ENCODE data around the gene UTP4.
"Not testable (repeated sequence)": the region's sequence is repeated elsewhere in the genome, so short reads cannot be mapped to it uniquely, and the experiment has no call there.

UTP4 gene

GRCh38 chr16:69131167-69131838 lies 1.1 kb upstream of the UTP4 start:
- DNase-seq (ENCODE audit: low read depth in 3 of 3) = no peak

DNA sequence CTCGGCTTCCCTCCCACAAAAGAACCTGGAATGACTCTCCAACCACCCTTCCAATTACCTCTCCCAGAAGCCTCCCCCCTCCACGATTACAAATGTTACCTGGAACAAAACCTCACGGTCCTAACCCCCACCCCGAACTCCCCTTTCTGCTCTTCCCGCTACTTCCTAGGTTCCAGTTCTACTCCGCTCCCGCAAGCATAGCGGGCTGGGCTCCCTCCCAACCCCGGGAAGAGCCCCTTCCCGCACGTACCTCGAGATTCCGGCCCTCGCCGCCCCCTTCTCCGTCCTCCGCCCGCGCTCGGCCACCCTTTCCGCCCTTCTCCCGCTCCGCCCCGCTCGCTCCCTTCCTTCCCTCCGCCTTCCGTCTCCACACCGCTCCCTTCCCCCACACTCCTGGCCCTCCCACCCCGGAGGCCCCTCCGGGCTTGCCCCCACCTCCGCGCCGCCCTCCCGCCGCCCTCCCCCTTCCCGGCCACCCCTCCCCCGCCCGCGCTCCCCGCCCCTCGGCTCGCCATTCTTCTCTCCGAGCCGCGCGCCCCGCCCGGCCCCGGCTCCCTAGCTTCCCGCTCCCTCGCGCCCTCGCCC lies 518 bp upstream of the UTP4 start:
- DNase-seq (ENCODE audit: low read depth in 3 of 3) = peak; percentile 40 to 87 (median 69)

DNA sequence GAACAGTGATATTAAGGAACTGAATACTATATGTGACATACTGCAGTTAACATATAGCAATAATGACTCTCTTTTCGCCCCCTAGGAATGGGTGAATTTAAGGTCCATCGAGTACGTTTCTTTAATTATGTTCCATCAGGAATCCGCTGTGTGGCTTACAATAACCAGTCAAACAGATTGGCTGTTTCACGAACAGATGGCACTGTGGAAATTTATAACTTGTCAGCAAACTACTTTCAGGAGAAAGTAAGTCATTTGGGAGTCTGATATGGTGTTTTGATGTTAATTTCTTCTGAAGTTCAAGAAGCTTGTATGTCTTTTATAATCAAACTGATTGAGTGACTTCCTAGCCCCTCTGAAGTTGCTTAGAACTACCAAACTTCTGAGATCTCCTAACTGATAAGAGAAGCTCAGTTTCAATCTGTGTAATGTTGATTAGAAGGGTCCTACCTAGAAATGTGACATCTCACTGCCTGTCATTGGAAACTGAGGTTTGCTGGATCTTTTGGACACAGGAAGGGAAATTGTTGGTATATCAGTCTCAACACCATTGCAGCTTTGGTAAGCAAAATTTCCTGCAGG lies 1.0 kb downstream of the UTP4 start:
- no peak for DNase-seq (ENCODE audit: low read depth in 3 of 3)

GRCh38 chr16:69138608-69139007 lies 6.2 kb downstream of the UTP4 start:
- no peak for DNase-seq (ENCODE audit: low read depth in 3 of 3)

DNA sequence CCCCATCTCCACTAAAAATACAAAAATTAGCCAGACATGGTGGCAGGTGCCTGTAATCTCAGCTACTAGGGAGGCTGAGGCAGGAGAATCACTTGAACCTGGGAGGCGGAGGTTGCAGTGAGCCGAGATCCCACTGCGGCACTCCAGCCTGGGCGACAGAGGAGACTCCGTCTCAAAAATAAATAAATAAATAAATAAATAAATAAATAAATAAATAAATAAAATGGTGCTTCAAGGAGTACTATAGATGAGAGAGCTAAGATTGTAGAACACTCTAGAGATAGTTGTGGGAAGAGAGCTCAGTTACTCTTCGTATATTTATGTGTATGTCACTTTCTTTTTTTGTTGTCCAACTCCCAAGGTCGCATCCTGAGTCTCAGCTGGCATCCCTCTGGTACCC lies 7.0 kb downstream of the UTP4 start:
- DNase-seq (ENCODE audit: low read depth in 3 of 3) = not testable (repeated sequence)

DNA sequence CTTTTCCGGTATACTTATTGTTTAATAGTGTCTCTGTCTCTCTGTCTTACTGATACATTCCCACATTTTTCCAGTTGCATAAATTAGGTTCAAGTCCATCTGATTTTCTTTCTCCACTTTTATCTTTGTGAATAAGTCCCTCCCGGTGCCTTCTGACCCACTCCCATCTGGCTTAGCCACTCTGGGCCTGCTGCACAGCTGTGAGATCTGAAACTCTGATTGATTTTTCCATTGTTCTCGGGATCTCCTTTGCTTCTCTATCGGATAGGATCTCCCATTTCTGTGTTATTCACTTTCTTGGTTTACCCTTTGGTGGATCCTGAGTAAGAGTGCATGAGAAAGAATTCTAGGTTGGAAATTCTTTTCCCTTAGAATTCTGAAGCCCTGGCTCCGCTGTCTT lies 8.6 kb downstream of the UTP4 start:
- no peak for DNase-seq (ENCODE audit: low read depth in 3 of 3)

DNA sequence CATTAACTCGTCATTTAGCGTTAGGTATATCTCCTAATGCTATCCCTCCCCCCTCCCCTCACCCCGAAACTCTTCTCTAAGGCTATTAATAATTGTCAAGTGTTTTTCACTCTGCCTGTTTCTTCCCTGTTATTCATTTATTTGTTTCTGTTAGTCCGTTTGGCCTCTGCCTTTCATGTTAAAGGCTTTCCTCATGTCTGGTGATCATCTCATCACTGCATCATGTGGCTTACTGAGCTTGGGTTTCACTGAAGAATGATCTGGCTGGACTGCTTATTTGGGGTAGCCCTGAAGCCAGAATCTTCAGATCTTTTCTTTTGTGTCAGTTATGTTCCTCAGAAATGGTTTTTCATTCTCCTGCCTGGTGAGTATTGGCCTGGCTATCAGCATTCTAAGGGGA lies 9.5 kb downstream of the UTP4 start:
- no peak for DNase-seq (ENCODE audit: low read depth in 3 of 3)

- DNase-seq (ENCODE audit: low read depth in 3 of 3) = no peak
Measured at GRCh38 chr16:69143116-69143515, 10.7 kb downstream of the UTP4 start.

DNA sequence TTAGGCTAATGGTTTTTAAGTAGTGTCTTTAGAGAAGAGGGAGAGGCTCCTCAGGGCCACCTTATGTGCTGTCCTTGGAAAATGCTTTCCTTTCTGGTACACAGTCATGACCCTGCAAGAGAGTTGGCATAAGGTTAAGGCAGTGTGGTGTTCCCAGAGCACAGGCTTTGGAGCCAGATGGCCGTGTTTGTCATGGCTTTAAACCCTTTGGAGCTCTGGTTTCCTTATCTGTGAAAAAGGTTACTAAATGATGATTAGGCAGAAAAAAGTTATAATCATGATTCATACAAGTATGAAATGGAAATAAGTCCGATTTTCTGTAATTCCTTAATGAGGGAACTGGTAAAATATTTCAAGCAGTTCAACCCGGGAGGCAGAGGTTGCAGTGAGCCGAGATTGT lies 13.2 kb downstream of the UTP4 start:
- DNase-seq (ENCODE audit: low read depth in 3 of 3) = no peak

DNA sequence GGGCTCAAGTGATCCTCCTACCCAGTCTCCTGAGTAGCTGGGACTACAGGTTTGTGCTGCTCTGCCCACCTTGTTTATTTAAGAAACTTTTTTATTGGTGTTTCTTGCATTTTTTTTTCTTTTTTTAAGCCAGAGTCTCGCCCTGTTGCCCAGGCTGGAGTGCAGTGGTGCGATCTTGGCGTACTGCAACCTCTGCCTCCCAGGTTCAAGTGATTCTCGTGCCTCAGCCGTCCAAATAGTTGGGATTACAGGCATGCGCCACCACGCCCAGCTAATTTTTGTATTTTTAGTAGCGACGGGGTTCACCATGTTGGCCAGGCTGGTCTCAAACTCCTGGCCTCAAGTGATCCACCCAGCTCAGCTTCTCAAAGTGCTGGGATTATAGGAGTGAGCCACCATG lies 17.2 kb downstream of the UTP4 start:
- not testable (repeated sequence) for DNase-seq (ENCODE audit: low read depth in 3 of 3)

DNA sequence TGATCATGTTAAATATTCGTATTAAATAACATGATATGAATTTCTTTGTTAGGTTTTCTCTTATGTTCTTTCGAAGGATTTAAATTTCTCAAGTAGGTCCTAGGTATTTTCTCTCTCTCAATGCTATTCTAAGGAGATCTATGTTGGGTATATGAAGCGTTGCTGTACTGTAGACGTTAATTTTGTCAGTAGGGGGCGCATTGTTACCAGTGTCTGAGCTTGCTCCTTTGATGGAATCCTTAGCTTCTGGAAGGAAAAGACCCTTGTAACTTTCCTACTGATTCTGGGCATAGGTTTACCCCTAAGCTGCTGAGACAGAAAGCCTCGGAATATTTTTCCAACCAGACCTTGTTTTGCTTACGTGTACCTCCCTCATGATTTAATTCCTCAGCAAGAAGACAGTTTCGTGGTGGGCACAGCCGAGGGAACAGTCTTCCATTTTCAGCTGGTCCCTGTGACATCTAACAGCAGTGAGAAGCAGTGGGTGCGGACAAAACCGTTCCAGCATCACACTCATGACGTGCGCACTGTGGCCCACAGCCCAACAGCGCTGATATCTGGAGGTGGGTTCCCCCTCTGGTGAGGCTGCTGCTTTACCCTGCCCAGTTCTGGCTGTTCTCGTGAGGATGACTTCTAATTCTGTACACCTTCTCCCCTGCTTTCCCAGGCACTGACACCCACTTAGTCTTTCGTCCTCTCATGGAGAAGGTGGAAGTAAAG lies 17.9 kb downstream of the UTP4 start:
- DNase-seq (ENCODE audit: low read depth in 3 of 3) = peak in 1 of 3 experiments; percentile 27

DNA sequence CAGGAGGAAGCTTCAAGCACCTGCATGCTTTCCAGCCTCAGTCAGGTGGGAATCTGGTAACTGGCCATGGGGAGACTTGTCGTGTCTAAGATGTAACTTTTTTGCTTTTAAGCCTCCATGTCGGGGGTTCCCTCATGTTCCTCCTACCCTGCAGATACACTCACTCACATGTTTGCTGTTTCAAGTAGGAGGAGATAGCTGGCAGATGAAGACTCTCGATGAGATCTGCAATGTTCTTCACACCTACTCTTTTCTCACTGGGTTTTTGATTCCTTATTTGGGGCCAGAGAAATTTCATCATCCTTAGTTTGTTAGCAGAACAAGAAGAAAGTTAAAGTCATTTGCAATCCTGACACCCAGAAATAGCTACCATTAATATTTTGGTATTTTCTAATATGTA lies 24.7 kb downstream of the UTP4 start:
- DNase-seq (ENCODE audit: low read depth in 3 of 3) = no peak

DNA sequence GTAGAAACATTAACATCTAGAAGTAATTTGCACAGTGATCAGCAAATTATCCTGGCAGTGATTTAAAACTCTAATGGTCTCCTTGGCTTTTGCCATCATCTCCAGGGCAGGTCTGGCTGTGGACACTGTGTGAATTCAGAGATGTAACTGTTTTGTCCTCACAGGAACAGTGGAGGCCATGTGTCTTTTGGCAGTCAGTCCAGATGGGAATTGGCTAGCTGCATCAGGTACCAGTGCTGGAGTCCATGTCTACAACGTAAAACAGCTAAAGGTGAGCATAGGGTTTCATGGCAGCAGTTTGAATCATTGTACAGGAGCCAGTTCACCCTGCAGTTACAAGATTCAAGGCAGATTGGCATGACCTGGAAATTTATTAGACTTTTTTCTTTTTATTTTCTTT lies 27.7 kb downstream of the UTP4 start:
- no peak for DNase-seq (ENCODE audit: low read depth in 3 of 3)

GRCh38 chr16:69165584-69165983 lies 33.1 kb downstream of the UTP4 start:
- no peak for DNase-seq (ENCODE audit: low read depth in 3 of 3)

DNA sequence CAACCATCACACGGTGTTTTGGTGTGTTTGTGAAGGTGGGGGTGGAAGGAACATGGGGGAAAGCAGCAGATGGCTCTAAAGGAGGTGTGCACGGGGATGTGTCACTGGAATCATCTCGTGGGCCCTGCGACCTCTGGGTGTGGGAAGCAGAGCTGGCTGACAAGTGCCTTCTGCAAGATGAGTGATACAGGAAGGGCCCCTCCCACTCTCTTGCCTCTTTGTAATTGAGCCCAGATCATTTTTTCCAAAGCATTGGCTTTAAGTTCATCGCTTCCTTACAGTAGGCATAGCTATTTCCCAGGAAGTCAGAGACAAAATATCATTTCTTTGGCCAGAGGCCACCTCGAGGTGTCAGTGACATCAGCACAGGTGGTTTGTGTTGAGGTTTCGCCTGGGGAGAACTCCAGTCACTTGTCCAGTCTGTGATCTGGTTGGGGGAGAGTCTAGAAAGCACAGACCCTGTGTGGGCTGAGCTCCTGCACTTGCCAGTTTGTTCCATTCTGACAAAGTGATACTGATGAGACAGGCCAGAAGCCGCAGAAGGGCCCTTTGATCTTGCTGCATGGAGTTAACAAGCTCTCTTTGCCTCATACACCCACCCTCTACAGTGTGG lies 33.9 kb downstream of the UTP4 start:
- DNase-seq (ENCODE audit: low read depth in 3 of 3) = peak; percentile 55 to 80 (median 72)

DNA sequence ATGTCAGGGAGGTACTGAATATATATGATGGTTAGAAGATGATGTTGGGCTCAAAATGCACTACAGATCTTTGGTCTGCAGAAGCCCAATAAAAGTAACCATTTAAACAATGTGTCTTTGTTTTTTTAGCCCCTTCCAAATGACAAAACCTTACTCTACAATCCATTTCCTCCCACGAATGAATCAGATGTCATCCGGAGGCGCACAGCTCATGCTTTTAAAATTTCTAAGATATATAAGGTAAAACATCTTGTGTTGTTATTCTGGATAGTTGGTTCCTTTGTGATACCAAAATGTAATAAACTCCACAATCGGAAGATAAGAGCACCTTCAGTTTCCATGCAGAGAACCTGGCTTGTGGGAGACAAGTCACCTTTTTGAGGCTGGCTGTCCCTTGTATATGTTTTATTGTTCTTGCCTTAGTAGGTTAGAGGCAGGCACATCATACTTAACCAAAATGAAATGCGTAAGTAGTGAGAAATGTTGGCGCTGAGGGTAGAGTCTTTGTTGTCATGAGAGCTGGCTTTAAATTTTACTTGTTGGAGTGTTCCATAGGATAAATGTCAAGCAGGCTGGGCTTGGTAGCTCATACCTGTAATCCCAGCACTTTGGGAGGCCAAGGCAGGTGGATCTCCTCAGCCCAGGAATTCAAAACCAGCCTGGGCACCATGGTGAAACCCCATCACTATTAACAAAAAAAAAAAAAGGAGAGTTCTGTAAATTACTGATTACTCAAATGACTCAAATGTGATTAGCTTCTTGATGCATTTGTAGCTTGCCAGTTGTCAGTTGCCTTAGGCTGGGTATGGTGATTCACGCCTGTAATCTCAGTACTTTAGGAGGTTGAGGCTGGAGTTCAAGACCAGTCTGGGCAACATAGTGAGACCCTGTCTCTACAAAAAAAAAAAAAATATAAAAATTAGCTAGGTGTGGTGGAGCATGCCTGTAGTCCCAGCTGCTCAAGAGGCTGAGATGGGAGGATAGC lies 34.8 kb downstream of the UTP4 start:
- no peak for DNase-seq (ENCODE audit: low read depth in 3 of 3)

- no peak for DNase-seq (ENCODE audit: low read depth in 3 of 3)
Measured at GRCh38 chr16:69169051-69169450, 36.6 kb downstream of the UTP4 start.

- DNase-seq (ENCODE audit: low read depth in 3 of 3) = no peak
Measured at GRCh38 chr16:69169607-69170352, 37.3 kb downstream of the UTP4 start.

- no peak for DNase-seq (ENCODE audit: low read depth in 3 of 3)
Measured at GRCh38 chr16:69171325-69172084, 39.1 kb downstream of the UTP4 start.

Measured in stimulated activated CD4-positive, alpha-beta T cell treated with anti-CD3 and anti-CD28 coated beads, TNF-alpha, amount 100 ng/mL, for 24 hours (primary cell).